Activated naive CD4-positive, alpha-beta T cell (primary cell): ENCODE measurements around the gene AHNAK2.

Experiments used
- DNase-seq, 4 experiments: peaks; one replicate each; lab custom pipeline; 2025; lab: John Stamatoyannopoulos, UW

AHNAK2 gene

GRCh38 chr14:104939666-104940410 is 38.3 kb downstream of the AHNAK2 start:
- DNase-seq: no peak

GRCh38 chr14:104938960-104939359 is 39.2 kb downstream of the AHNAK2 start:
- DNase-seq: no peak

GRCh38 chr14:104938436-104938835 is 39.7 kb downstream of the AHNAK2 start:
- no peak for DNase-seq

- no peak for DNase-seq
Observed at GRCh38 chr14:104937694-104938365, 40.3 kb downstream of the AHNAK2 start.

GRCh38 chr14:104937161-104937560 is 41.0 kb downstream of the AHNAK2 start:
- no peak for DNase-seq

- DNase-seq: no peak
Observed at GRCh38 chr14:104936361-104937155, 41.6 kb downstream of the AHNAK2 start.

- DNase-seq: no peak
Observed at GRCh38 chr14:104935955-104936354, 42.2 kb downstream of the AHNAK2 start.

- DNase-seq: no peak
Observed at GRCh38 chr14:104935026-104935650, 43.0 kb downstream of the AHNAK2 start.

GRCh38 chr14:104933746-104934733 is 44.1 kb downstream of the AHNAK2 start:
- peak in 1 of 4 experiments; percentile 32 for DNase-seq

- peak; percentile 74 to 94 (median 83) for DNase-seq
Observed at GRCh38 chr14:104932676-104933631, 45.2 kb downstream of the AHNAK2 start.

GRCh38 chr14:104931771-104932675 is 46.2 kb downstream of the AHNAK2 start:
- no peak for DNase-seq

GRCh38 chr14:104931304-104931770 is 46.8 kb downstream of the AHNAK2 start:
- no peak for DNase-seq

GRCh38 chr14:104930526-104931303 is 47.5 kb downstream of the AHNAK2 start:
- no peak for DNase-seq

GRCh38 chr14:104929268-104930230 is 48.6 kb downstream of the AHNAK2 start:
- no peak for DNase-seq

GRCh38 chr14:104928391-104929133 is 49.6 kb downstream of the AHNAK2 start:
- no peak for DNase-seq

- no peak for DNase-seq
Observed at GRCh38 chr14:104927901-104928300, 50.3 kb downstream of the AHNAK2 start.
